HG02870 (cell line): Measurements from ENCODE around the gene AMOTL2.

ENCODE experiments used
- ATAC-seq: cut with Tn5 transposase; IDR thresholded peaks from one replicate; pipeline ENCODE4 v1.9.1; 2021; ENCODE audit warnings: mild to moderate bottlenecking, moderate library complexity; ENCODE audit not compliant: unreplicated experiment

The AMOTL2 gene

GRCh38 chr3:134374105-134374790, at the start of gene AMOTL2:
AMOTL2 (minus strand) TSS chr3:134374447; CDS start chr3:134371433, 3,014 bp downstream.
- no peak for ATAC-seq

GRCh38 chr3:134423153-134423552, 48.9 kb upstream of the AMOTL2 start:
- ATAC-seq: no peak

GRCh38 chr3:134419960-134420321, 45.7 kb upstream of the AMOTL2 start:
- no peak for ATAC-seq

GRCh38 chr3:134419214-134419959, 45.1 kb upstream of the AMOTL2 start:
- ATAC-seq: no peak

GRCh38 chr3:134409041-134409440, 34.8 kb upstream of the AMOTL2 start:
- ATAC-seq: no peak

DNA sequence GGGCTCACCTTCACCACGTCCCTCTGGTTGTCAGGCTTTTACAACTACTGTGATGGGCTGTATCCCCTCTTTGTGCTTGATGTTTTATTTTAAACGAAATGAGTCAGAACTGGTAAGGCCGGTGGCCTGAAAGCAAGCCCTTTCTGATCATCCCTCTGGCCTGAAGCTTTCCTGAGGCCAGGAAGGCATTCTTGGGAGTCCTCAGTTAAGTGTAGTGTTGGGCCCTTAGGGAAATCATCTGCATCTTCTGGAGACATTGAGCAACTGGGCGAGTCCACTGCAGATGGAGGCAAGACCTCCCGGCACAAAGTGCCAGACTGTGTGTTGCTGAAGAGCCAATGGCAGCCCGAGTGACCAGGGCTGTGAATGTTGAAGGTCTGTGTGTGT, 33.0 kb upstream of the AMOTL2 start:
- no peak for ATAC-seq

GRCh38 chr3:134406331-134407238, 32.3 kb upstream of the AMOTL2 start:
- no peak for ATAC-seq

DNA sequence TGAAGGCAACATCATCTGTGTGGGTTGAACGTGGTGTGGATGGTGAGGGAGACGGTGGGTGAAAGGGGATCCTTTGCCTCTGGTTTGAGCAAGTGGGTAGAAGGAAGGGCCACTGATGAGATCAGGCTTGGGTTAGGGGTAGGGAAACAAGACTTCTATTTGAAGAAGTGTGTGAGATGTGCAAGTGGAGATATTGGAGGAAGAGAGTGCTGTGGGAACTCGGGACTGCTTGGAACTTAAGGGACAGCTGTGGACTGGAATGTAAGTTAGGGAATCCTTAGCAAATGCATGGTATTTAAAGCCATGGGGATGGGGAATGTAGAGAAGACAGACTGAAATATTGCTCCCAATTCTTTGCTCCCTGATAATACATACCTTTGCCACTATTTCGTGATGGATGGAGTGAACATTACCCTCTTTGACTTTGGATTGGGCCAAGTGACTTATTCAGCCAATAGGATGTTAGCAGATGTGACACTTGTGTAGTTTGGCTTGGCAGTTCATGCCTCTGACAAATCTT, 30.2 kb upstream of the AMOTL2 start:
- no peak for ATAC-seq

DNA sequence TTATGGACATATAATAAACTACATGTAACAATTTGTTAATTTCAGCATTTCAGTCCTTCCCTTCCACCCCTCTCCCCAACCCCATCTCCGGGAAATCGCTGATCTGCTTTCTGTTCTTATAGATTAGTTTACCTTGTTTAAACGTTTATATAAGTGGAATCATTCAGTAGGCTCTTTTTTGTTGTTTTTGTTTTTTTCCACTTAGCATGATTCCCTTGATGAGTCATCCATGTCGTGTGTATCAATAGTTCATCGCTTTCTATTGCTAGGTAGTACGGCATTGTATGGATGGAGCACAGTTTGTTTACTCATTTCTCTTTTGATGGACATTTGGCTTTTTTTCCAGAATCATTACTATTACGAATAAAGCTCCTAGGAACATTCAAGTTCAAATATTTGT, 23.5 kb upstream of the AMOTL2 start:
- no peak for ATAC-seq

DNA sequence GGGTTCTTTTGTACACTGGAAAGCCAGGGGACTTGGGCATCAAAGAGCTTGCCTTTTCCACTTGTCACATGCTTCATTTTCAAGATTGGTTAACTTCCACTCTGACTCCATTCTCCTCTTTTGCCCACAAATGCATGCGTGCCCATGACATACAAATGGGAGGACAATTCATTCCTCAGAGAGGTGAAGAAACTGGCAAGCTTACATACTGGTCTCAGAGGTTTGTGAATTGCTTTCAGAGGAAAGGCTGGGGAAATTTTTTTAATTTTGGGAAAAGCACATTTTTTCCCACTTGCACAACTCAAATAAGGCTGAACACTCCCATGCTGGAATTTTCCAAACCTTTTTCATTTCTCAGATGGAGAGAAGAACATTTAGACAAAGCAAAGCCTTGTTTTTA, 20.9 kb upstream of the AMOTL2 start:
- no peak for ATAC-seq

GRCh38 chr3:134394380-134394779, 20.1 kb upstream of the AMOTL2 start:
- ATAC-seq: no peak

GRCh38 chr3:134393074-134393473, 18.8 kb upstream of the AMOTL2 start:
- no peak for ATAC-seq

DNA sequence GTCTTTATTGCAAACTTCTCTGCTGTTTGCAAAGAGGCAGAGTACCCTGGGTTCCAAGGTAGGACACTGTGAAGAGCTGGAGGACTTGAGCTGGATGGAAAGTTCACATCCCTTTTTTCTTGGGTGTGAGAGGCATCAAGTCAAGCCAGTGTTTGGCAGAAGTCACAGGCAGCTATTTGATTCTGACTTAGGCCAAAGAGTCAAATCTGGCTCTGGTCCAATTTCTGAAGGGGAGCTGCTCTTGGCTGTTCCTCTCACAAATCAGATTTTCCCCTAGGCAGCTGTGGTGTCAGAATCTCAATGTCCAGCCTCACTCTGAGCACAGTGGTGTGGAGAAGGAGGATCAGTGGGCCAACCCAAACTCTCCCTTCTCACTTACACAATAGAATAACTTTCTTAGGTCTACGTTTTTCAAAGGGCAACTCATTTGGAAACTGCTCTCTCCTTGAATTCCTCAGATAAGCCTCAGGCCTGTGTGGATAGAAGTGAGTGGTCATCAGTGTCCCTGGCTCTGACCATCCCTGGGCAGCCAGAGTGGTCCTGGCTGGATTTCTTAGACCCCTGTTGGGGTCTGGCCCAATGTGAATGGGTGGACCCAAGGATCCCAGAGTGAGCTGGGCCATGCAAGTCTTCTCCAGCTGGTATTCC, 18.2 kb upstream of the AMOTL2 start:
- ATAC-seq: no peak

DNA sequence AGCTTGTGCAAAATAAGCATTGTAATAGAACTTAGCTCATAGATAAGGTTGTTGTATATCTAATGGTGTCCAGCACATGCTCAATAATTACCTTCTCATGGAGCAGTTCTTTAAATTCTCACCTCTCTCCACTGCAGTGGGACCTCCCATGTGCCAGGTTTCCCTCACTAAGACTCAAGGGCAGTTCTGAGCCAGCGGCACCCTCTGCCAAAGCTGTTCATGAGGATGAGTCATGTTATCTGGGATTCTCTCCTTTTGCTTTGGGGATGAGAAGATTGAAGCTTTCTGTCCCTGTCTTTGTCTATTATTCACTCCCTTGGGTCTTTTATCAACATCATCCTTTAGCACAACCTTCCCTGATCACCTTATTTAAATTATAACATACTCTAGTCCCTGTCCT, 15.6 kb upstream of the AMOTL2 start:
- ATAC-seq: no peak

GRCh38 chr3:134388788-134389485, 14.7 kb upstream of the AMOTL2 start:
- no peak for ATAC-seq

DNA sequence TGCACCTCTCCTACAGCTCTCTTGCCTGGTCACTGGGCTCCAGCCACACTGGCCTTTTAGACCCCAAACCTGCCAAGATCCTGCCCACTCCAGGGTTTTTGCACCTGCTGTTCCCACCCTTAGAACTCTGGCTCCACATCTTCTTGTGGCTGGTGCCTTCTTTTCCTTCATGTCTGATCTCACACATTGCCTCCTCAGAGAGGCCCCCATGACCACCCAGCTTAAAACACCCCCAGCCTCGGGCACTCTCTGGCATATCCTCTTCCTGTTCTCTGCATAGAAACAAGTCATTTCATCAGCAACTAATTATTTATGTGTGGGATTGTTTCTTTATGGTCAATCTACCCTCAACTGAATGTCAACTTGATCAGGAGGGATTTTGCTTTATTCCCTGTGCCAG, 14.0 kb upstream of the AMOTL2 start:
- no peak for ATAC-seq

DNA sequence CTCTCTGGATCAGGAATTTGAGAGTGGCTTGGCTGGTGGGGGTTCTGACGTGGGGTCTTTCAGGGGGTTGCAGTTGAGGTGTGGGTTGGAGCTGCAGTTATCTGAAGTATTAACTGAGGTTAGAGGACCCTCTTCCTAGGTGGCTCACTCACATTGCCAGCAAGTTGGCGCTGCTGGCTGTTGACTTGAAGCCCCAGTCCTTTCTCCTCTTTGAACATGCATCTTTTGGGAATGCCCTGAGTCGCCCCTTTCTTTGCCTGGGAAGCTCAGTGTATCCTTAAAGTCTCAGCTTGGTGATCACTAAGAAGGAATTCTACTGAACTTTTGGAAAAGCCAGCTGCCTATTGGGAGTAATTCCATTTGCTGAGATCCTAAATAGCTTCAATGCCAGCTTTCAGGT, 13.0 kb upstream of the AMOTL2 start:
- ATAC-seq: no peak

DNA sequence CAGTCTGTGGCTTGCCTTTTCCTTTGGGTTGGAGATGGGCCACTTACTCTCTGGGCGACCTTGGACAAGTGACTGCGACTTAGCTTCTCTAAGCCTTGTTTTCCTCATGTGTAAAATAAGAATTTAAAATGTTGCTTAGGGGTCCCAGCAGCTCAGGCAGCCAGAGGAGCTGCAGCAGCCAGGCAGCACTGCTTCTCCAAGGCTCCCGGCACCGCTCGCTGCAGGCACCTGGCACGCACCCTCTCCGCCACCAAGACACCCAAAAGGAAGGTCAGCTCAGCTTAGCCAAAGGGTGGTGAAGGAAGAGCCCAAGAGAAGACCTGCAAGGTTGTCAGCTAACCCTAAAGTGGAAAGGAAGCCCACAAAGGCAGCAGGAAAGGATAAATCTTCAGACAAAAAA, 10.7 kb upstream of the AMOTL2 start:
- no peak for ATAC-seq

GRCh38 chr3:134381831-134382442, 7.7 kb upstream of the AMOTL2 start:
- no peak for ATAC-seq

DNA sequence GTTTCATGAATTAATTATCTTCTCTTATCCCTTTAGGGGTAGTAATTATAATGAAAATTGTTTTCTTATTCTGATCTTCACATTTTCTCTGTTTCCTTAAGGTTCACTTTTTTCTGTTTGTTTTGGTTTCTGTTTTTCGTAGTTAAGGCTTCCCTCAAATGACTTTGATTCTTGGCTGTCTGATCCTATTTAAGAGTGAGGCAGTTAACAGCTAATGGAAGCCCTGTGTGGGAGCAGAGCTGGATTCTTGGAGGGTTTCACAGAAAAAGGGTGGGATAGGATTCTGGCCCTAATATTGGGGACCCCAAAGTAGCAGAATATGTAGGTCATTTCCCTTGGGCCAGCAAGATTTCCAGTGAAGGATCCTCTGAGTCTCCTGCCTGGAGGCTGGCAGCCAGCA, 6.8 kb upstream of the AMOTL2 start:
- ATAC-seq: no peak
